Measurements from ENCODE around the gene UCK2.

Gene UCK2

GRCh38 chr1:165947797-165948455 lies 120.5 kb downstream of the UCK2 start:
- DNase-seq: no peak

GRCh38 chr1:165949335-165950130 lies 122.1 kb downstream of the UCK2 start:
- DNase-seq: no peak

- DNase-seq: no peak
These were observed 127.5 kb downstream of the UCK2 start for GRCh38 chr1:165954940-165955339.

- no peak for DNase-seq
These were observed 130.9 kb downstream of the UCK2 start for GRCh38 chr1:165958306-165958705.

GRCh38 chr1:165960136-165960535 lies 132.7 kb downstream of the UCK2 start:
- no peak for DNase-seq

GRCh38 chr1:165960881-165961280 lies 133.5 kb downstream of the UCK2 start:
- no peak for DNase-seq

Data from NCI-H1417 treated with DMSO at 0.1 percent for 48 hours (cell line).